Measurements from ENCODE around the gene KCTD3. TPM values are rescaled to one million over a fixed set of nuclear protein-coding genes. Genes with fewer than 3 reads are reported as not detected.

Gene KCTD3
- total RNA-seq, 1 experiment from 2014 or later: 39.3 TPM

- Mint-ChIP-seq H3K27me3 (ENCODE audit: low read depth) (no peaks in the 10 kb centered on the region), H3K27ac (peak overlapping the region in 2 of 3 experiments; percentile 17 to 50; a peak in 4 of 7 replicates), H3K4me3 (no peak overlapping the region), H3K36me3 (ENCODE audit: insufficient read depth in 1 of 3, low read depth in 3 of 3) (peaks cover 4 to 28% (median 26%) of the 10 kb centered on the region in 3 experiments; a peak in 6 of 7 replicates), H3K4me1 (peaks cover 13 to 15% of the 10 kb centered on the region in 2 experiments), H3K9me3 (no peaks in the 10 kb centered on the region)
- Histone ChIP-seq H4K20me1 (ENCODE audit: control insufficient read depth, insufficient read depth, insufficient read length) (no peaks in the 10 kb centered on the region), H2BK20ac (ENCODE audit: low read depth, low read length, poor library complexity, severe bottlenecking) (no peak overlapping the region), H2BK120ac (ENCODE audit: low read depth, low read length, poor library complexity, severe bottlenecking) (no peak overlapping the region), H3K27me3 (ENCODE audit: insufficient read depth, low read length) (no peaks in the 10 kb centered on the region), H2BK5ac (ENCODE audit: insufficient read length, low read length) (no peak overlapping the region), H2BK12ac (ENCODE audit: insufficient read length, low read depth, low read length) (no peak overlapping the region), H4K8ac (replicated peaks; ENCODE audit: insufficient read length, low read depth, low read length) (no peak overlapping the region), H3K4me1 (ENCODE audit: insufficient read depth, low read length) (no peaks in the 10 kb centered on the region; the same call in 1 of the 2 replicates), H3K79me2 (ENCODE audit: insufficient read depth, low read length) (no peaks in the 10 kb centered on the region), H3K9me3 (ENCODE audit: control insufficient read depth, low read depth, low read length) (no peaks in the 10 kb centered on the region), H3K23me2 (ENCODE audit: insufficient read length, low read depth, low read length, poor library complexity, severe bottlenecking) (no peaks in the 10 kb centered on the region), H3K79me1 (ENCODE audit: insufficient read depth, low read depth, low read length, poor library complexity, severe bottlenecking) (no peaks in the 10 kb centered on the region), H3K4me2 (ENCODE audit: insufficient read depth, insufficient read length, low read length) (no peak overlapping the region), H2AK5ac (ENCODE audit: insufficient read length, low read length) (no peak overlapping the region), H4K5ac (ENCODE audit: insufficient read length, low read depth, low read length) (no peak overlapping the region), H4K91ac (ENCODE audit: insufficient read length, low read depth, low read length) (no peak overlapping the region), H2AFZ (ENCODE audit: low read length) (no peak overlapping the region), H3K56ac (ENCODE audit: insufficient read length, low read depth, low read length) (no peak overlapping the region), H3K23ac (ENCODE audit: insufficient read length, low read depth, low read length) (no peak overlapping the region), H3T11ph (ENCODE audit: low read length) (no peak overlapping the region), H2BK15ac (ENCODE audit: low read depth, low read length) (no peak overlapping the region), H3K18ac (ENCODE audit: insufficient read length, low read depth, low read length) (no peak overlapping the region), H3K4ac (ENCODE audit: low read depth, low read length) (no peak overlapping the region), H3K14ac (ENCODE audit: insufficient read depth, low read length) (no peak overlapping the region), H3K27ac (ENCODE audit: insufficient read length, low read depth, low read length) (no peak overlapping the region), H3K9ac (ENCODE audit: extremely low read depth, insufficient read length, low read length) (no peak overlapping the region)
- TF ChIP-seq CTCF (conservative IDR thresholded peaks at IDR 0.05): no peak
- no peak for DNase-seq
These were observed 38.0 kb downstream of the KCTD3 start for GRCh38 chr1:215605011-215605621.

Measured in H9 (cell line).